ENCODE results near the gene TSPY1. TPM values are rescaled to one million over a fixed set of nuclear protein-coding genes. Genes with fewer than 3 reads are reported as not detected.
"Not testable (repeated sequence)": the region's sequence is repeated elsewhere in the genome, so short reads cannot be mapped to it uniquely, and the experiment has no call there.

The TSPY1 gene
- not detected for polyA plus RNA-seq (ENCODE audit: insufficient read length in 4 of 4)

GRCh38 chrY:9466655-9467054, at the start of gene TSPY1:
TSPY1 (plus strand) TSS chrY:9466955; CDS start chrY:9467001, 46 bp downstream.
- DNase-seq (ENCODE audit: low read depth in 4 of 4, low spot score in 2 of 4): not testable (repeated sequence)

GRCh38 chrY:9486967-9487366, 20.2 kb downstream of the TSPY1 start, which contains the start of gene TSPY9:
TSPY9 (plus strand) TSS chrY:9487267; CDS start chrY:9487313, 46 bp downstream.
- DNase-seq (ENCODE audit: low read depth in 4 of 4, low spot score in 2 of 4): not testable (repeated sequence)

- not testable (repeated sequence) for DNase-seq (ENCODE audit: low read depth in 4 of 4, low spot score in 2 of 4)
Observed at GRCh38 chrY:9504396-9504795, 37.6 kb downstream of the TSPY1 start.

GRCh38 chrY:9516287-9516686, 49.5 kb downstream of the TSPY1 start:
- not testable (repeated sequence) for DNase-seq (ENCODE audit: low read depth in 4 of 4, low spot score in 2 of 4)

Other genes starting within 250 kb of the TSPY1 start
- not detected for gene TSPY4, start 129.5 kb upstream of the TSPY1 start, polyA plus RNA-seq (ENCODE audit: insufficient read length in 4 of 4)
- gene TSPY8, start 109.2 kb upstream of the TSPY1 start, polyA plus RNA-seq (ENCODE audit: insufficient read length in 4 of 4): not detected
- gene TSPY3, start 68.5 kb upstream of the TSPY1 start, polyA plus RNA-seq (ENCODE audit: insufficient read length in 4 of 4): not detected
- not detected for gene TSPY9, start 20.3 kb downstream of the TSPY1 start, polyA plus RNA-seq (ENCODE audit: insufficient read length in 4 of 4)
- not detected for gene TSPY10, start 60.9 kb downstream of the TSPY1 start, polyA plus RNA-seq (ENCODE audit: insufficient read length in 4 of 4)